OCI-LY1 (cell line): ENCODE results near the gene PRR18.

Experiments
- EZH2 ChIP-seq: fragments of 200-600 bp; sonication (generic), shearing (Covaris generic); IDR thresholded peaks from 2 replicates; pipeline ENCODE4 v1.8.0; 2017; ENCODE audit warnings: borderline replicate concordance, mixed run types, mild to moderate bottlenecking, antibody characterized with exemption, low read length, moderate library complexity, mixed read lengths
- TF ChIP-seq, protein P1 (sequence below): fragments of 200-600 bp; sonication (generic), shearing (Covaris generic); IDR thresholded peaks from 2 replicates; pipeline ENCODE4 v1.5.1; 2017; ENCODE audit warnings: mild to moderate bottlenecking, antibody characterized with exemption, low read length, moderate library complexity, mixed read lengths

DNA sequence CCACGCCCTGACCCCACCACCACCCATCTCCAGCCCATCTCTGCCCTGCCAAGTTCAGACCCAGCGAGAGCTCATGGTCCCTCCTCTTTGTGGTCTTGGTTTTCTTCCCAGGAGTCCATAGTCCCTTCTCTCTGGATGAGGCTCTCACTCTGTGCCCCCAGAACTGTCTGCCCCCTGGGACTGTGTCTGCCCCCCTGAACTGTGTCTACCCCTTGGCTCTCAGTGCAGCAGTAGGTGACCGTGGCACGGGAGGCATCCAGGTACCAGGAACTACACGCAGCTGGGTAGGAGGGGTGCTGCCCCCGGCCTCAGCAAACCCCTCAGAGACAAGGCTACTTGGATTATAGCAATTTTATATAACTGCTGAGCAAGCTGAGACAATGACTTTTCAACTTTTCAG is 23.6 kb downstream of the PRR18 start:
- TF ChIP-seq, protein P1, sequence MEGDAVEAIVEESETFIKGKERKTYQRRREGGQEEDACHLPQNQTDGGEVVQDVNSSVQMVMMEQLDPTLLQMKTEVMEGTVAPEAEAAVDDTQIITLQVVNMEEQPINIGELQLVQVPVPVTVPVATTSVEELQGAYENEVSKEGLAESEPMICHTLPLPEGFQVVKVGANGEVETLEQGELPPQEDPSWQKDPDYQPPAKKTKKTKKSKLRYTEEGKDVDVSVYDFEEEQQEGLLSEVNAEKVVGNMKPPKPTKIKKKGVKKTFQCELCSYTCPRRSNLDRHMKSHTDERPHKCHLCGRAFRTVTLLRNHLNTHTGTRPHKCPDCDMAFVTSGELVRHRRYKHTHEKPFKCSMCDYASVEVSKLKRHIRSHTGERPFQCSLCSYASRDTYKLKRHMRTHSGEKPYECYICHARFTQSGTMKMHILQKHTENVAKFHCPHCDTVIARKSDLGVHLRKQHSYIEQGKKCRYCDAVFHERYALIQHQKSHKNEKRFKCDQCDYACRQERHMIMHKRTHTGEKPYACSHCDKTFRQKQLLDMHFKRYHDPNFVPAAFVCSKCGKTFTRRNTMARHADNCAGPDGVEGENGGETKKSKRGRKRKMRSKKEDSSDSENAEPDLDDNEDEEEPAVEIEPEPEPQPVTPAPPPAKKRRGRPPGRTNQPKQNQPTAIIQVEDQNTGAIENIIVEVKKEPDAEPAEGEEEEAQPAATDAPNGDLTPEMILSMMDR: no peak
- no peak for TF ChIP-seq EZH2
